Activated CD8-positive, alpha-beta memory T cell treated with anti-CD3 and anti-CD28 coated beads, Interleukin-2, amount 50 U/mL, for 1 hour (primary cell): ENCODE measurements around the gene COG2.
"Not testable (repeated sequence)": the region's sequence is repeated elsewhere in the genome, so short reads cannot be mapped to it uniquely, and the experiment has no call there.

Source experiments
- DNase-seq: peaks from one replicate; pipeline ENCODE4 v3.0.0-alpha.2; 2020; ENCODE audit errors: extremely low read depth

The COG2 gene

GRCh38 chr1:230715510-230715909 lies 73.2 kb downstream of the COG2 start:
- no peak for DNase-seq

DNA sequence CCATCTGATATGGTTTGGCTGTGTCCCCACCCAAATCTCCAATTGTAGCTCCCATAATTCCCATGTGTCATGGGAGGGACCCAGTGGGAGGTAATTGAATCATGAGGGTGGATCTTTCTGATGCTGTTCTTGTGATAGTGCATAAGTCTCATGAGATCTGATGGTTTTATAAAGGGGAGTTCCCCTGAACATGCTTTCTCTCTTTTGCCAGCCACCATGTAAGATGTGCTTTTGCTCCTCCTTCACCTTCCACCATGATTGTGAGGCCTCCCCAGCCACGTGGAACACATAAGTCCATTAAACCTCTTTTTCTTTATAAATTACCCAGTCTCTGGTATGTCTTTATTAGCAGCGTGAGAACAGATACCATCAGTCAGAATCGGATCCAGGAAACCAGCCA lies 74.2 kb downstream of the COG2 start:
- not testable (repeated sequence) for DNase-seq

DNA sequence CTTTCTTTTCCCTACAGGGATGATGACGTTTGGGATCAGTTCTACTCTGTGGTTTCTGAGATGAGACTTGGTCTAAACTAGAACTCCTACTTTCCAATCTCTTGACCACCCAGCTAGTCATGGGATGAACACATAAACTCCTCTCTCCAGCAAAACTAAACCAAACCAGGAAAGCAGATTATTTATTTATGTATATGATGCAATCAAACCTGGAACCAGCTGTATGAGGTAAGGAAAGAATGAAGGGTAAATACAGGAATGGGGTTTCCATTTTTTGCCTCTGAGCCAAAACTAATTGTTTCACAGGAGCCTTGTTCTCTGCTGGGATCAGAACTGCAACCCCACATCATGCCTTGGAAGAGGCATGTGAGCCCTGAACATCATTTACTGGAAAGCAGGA lies 75.0 kb downstream of the COG2 start:
- DNase-seq: no peak

- not testable (repeated sequence) for DNase-seq
Measured at GRCh38 chr1:230721849-230722522, 79.7 kb downstream of the COG2 start.

GRCh38 chr1:230725256-230726012 lies 83.2 kb downstream of the COG2 start:
- DNase-seq: no peak

- DNase-seq: no peak
Measured at GRCh38 chr1:230728710-230729392, 86.6 kb downstream of the COG2 start.

DNA sequence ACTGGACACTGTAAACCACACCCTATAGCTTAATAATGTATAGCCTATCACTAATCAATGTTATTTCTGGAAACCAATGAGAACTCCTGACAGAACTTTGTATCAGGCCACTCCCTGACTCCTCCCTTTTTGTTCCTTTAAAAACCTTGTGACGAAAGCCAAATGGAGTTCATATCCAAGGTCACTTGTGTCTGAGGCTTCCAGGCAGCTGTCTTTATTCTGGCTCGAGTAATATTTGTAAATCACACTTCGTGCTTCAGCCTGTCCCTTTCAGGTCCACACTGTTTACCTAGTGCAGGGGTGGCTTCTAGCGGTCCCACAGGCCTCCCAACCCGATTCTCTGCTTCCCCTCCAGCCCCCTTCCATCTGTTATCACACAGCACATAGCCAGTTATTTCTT lies 88.7 kb downstream of the COG2 start:
- DNase-seq: no peak

- no peak for DNase-seq
Measured at GRCh38 chr1:230735447-230735846, 93.2 kb downstream of the COG2 start.

DNA sequence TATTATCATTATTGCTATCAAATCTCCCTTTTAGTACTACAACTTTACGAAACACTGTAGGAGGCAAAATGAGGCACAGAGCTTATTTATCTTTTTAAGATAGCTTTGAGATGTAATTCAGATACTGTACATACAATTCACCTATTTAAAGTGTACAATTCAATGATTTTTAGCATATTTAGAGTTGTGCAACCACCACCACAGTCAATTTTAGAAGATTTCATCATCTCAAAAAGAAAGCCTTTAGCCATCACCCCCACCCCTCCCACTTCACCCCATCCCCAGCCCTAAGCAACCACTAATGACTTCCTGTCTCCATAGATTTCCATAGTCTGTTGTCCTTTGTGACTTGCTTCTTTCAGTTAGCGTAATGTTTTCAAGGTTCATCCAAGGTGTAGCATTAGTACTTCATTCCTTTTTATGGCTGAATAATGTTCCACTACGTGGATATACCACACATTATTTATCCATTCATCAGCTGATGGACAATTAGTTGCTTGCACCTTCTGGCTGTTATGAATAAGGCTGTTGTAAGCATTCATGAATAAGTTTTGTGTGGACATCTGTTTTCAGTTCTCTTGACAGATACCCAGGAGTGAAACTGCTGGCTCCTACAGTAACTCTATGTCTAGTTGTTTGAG lies 95.5 kb downstream of the COG2 start:
- DNase-seq: no peak

DNA sequence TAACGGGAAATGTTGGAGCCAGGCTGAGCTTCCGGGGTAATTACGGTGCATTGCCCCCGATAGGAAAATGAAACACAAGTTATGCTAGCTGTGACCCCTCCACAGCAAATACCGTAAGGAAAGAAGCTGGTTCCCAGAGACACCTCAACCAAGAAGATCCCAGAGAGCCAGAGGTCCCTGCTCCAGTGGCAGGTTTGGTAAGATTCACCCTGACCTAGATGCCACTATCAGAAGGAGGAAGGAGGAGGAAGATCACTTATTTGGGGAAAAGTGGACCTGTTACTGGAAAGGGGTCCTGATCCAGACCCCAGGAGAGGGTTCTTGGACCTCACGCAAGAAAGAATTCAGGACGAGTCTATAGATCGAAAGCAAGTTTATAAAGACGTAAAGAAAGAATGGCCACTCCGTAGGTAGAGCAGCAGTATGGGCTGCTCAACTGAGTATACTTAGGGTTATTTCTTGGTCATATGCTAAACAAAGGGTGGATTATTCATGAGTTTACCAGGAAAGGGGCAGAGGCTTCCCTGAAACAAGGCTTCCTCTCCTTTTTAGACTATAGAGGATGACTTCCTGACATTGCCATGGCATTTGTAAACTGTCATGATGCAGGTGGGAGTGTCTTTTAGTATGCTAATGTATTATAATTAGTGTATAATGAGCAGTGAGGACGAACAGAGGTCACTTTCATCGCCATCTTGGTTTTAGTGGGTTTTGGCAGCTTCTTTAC lies 97.4 kb downstream of the COG2 start:
- no peak for DNase-seq
